ENCODE data around the gene TCF4.

DNA sequence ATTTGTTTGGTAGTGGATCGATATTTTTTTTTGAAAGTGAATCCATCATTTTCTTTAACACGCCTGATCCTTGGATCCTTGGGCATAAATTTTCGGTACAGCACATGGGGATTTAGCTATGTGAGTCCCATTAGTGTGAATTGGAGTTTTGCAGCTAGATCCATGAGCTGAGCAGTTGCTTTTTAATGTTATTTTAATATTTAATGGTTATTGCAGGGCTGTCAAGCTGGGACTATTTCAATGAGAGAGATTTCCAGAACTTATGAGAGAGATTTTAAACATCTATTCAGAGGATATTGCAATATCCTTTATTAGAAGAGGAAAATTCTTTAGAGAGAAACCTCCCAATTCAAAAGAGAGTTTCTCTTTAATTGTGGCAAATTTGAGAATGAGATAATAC, 35.6 kb upstream of the TCF4 start:
- TF ChIP-seq POLR2AphosphoS5 (IDR thresholded peaks at IDR 0.05; ENCODE audit: low read depth, low read length) (no peak), POLR2A (IDR thresholded peaks at IDR 0.05; ENCODE audit: low read depth, low read length) (no peak), TAF1 (IDR thresholded peaks at IDR 0.05; ENCODE audit: low read depth, low read length) (no peak)
